Measurements from ENCODE around the gene DAPP1.
"Not testable (repeated sequence)": the region's sequence is repeated elsewhere in the genome, so short reads cannot be mapped to it uniquely, and the experiment has no call there.

Gene DAPP1

GRCh38 chr4:99816545-99817308 is at the start of gene DAPP1:
Gene DAPP1, plus strand, starts transcription at chr4:99816827. Its CDS starts 87 bp downstream, at chr4:99816914.
- ATAC-seq (peak; percentile 94), DNase-seq (peak; percentile 74)

- not testable (repeated sequence) for DNase-seq, ATAC-seq
These were observed 45.8 kb upstream of the DAPP1 start for GRCh38 chr4:99770842-99771241.

GRCh38 chr4:99783940-99784339 is 32.7 kb upstream of the DAPP1 start:
- DNase-seq (no peak), ATAC-seq (no peak)

GRCh38 chr4:99784842-99785241 is 31.8 kb upstream of the DAPP1 start:
- no peak for DNase-seq

GRCh38 chr4:99790796-99791617 is 25.6 kb upstream of the DAPP1 start:
- no peak for DNase-seq
- no peak for ATAC-seq

More at GRCh38 chr4:99784842-99785241, 31.8 kb upstream of the DAPP1 start:
- no peak for ATAC-seq

- ATAC-seq = no peak
- no peak for DNase-seq
These were observed 16.2 kb upstream of the DAPP1 start for GRCh38 chr4:99800332-99801004.

GRCh38 chr4:99801005-99801699 is 15.5 kb upstream of the DAPP1 start:
- ATAC-seq = no peak
- no peak for DNase-seq

- DNase-seq = no peak
- ATAC-seq = no peak
These were observed 13.0 kb upstream of the DAPP1 start for GRCh38 chr4:99803566-99804101.

GRCh38 chr4:99806545-99806944 is 10.1 kb upstream of the DAPP1 start:
- no peak for ATAC-seq
- no peak for DNase-seq

GRCh38 chr4:99807666-99808065 is 9.0 kb upstream of the DAPP1 start:
- DNase-seq = no peak
- no peak for ATAC-seq

GRCh38 chr4:99808260-99808857 is 8.3 kb upstream of the DAPP1 start:
- DNase-seq (peak; percentile 72), ATAC-seq (peak; percentile 89)

- DNase-seq (no peak), ATAC-seq (no peak)
These were observed 7.3 kb upstream of the DAPP1 start for GRCh38 chr4:99809326-99809725.

- ATAC-seq (no peak), DNase-seq (no peak)
These were observed 6.1 kb upstream of the DAPP1 start for GRCh38 chr4:99810536-99810935.

- no peak for ATAC-seq
- no peak for DNase-seq
These were observed 5.5 kb upstream of the DAPP1 start for GRCh38 chr4:99811117-99811516.

GRCh38 chr4:99811850-99812249 is 4.8 kb upstream of the DAPP1 start:
- ATAC-seq = no peak
- peak; percentile 57 for DNase-seq

- DNase-seq (no peak), ATAC-seq (peak; percentile 42)
These were observed 1.0 kb upstream of the DAPP1 start for GRCh38 chr4:99815597-99816011.

- DNase-seq (no peak), ATAC-seq (no peak)
These were observed 773 bp downstream of the DAPP1 start for GRCh38 chr4:99817309-99817890.

GRCh38 chr4:99818661-99819060 is 2.0 kb downstream of the DAPP1 start:
- DNase-seq = no peak
- no peak for ATAC-seq

- DNase-seq (no peak), ATAC-seq (no peak)
These were observed 5.4 kb downstream of the DAPP1 start for GRCh38 chr4:99821918-99822503.

- no peak for ATAC-seq
- DNase-seq = no peak
These were observed 6.1 kb downstream of the DAPP1 start for GRCh38 chr4:99822734-99823133.

Measured in stimulated activated naive CD8-positive, alpha-beta T cell treated with anti-CD3 and anti-CD28 coated beads, Interleukin-15, Interleukin-2, amounts not matched to agents 100 U/mL and 50 U/mL, for 24 hours (primary cell).